Right lobe of liver (tissue), 4 donors: ENCODE results near the gene CHAD.

ENCODE experiments used
- POLR2A ChIP-seq: fragments of 450-650 bp; IDR thresholded peaks from one replicate; pipeline ENCODE4 v1.6.1; 2017; ENCODE audit warnings: antibody characterized with exemption, mild to moderate bottlenecking
- TF ChIP-seq, protein P1 (sequence below), 4 donors: fragments of 200-600 bp in 3 of 4; fragments of 450-650 bp in 1 of 4; IDR thresholded peaks; one replicate each; pipeline versions ENCODE4 v1.5.1 to v1.8.0; 2016 to 2022; ENCODE audit warnings: antibody characterized with exemption in 4 of 4, mild to moderate bottlenecking in 2 of 4
- donor health status: DM: no; HTN: no; CAD: no.
- donor health status: DM: no; HTN: no; CAD: no.
- donor health status: DM: no; HTN: yes; CAD: no.

DNA sequence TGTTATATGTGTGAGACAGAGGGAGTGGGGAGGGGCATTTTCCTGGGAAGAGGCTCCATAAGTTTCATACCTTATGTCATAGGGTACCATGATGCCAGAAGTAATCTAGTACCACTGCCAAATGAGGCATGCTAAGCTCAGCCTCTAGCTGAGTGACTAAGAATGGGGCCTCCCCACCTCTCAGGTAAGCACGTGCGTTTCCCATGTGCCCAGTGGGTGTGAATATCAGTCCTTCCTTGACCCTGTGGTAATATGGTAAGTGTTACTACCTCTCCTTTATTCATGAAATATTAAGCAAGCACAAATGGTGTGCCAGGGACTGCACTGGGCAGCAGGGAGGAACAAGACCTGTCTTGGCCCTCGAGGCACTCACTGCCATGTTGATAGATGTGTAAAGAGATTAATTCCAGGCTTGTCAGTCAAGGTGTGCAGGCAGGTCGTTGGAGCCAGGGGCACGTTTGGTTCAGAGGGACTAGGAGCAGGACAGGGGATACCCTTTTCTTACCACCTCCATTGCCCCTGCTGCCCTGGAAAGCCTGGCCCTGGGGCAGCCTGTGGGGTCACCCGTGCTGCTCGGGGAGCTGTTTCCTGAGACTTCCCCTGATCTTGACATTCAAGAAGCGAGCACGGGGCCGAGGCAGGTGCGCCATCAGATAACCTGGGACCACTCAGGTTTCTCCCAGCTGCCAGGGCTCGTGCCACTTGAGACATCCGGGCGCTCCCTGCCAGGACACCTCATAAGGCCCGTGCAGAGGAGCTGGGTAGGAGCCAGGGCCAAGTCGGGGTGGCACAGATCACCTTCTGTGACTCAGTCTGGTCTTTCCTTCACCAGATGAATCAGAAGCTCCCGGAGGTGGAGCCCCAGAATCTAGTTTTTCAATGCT lies 18.8 kb upstream of the CHAD start:
- TF ChIP-seq, protein P1, sequence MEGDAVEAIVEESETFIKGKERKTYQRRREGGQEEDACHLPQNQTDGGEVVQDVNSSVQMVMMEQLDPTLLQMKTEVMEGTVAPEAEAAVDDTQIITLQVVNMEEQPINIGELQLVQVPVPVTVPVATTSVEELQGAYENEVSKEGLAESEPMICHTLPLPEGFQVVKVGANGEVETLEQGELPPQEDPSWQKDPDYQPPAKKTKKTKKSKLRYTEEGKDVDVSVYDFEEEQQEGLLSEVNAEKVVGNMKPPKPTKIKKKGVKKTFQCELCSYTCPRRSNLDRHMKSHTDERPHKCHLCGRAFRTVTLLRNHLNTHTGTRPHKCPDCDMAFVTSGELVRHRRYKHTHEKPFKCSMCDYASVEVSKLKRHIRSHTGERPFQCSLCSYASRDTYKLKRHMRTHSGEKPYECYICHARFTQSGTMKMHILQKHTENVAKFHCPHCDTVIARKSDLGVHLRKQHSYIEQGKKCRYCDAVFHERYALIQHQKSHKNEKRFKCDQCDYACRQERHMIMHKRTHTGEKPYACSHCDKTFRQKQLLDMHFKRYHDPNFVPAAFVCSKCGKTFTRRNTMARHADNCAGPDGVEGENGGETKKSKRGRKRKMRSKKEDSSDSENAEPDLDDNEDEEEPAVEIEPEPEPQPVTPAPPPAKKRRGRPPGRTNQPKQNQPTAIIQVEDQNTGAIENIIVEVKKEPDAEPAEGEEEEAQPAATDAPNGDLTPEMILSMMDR (IDR thresholded peaks at IDR 0.05), result no peak
- TF ChIP-seq POLR2A, result no peak
